DMS53 treated with DMSO at 0.1 percent for 48 hours (cell line): ENCODE measurements around the gene KRT37.
"Not testable (repeated sequence)": the region's sequence is repeated elsewhere in the genome, so short reads cannot be mapped to it uniquely, and the experiment has no call there.

Experiments
- DNase-seq: peaks from one replicate; lab custom pipeline; 2025; ENCODE audit not compliant: unreplicated experiment; lab: John Stamatoyannopoulos, UW

Gene KRT37

DNA sequence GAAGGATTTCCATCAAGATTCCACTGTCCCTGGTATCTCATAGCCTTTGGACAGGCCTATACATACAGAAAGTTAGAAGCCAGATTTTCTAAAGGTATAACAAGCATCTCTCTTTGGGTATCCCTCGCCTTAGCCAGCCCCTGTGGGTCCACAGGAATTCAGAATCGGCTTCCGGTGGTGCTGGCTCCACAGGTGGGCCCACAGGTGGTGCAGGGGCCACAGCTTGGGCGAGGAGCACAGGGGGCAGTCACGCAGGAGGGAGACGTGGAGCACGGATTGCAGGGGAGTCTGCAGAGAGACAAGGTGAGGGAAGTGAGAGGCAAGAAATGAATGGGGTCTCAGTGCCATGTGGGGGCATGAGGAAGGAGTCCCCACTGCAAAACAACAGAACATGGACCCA is 12.9 kb upstream of the KRT37 start:
- no peak for DNase-seq

DNA sequence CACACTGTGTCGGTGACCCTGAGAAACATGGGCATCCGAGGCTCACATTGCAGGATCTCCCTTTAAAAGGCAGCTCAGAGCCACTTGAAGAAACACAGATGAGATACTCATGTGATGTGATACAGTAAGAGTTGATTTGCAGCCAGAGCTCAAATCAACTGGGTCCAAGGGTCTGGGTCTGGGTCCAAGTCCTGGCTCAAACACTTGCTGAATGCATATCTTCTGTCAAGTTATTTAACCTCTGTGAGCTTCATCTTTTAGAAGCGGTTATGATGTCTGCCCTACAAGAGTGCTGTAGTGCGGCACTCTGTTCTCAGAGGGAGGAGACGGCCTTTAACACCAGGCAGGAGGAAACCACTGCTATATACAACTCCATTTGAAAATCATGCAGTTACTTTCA is 10.0 kb upstream of the KRT37 start:
- DNase-seq: no peak

DNA sequence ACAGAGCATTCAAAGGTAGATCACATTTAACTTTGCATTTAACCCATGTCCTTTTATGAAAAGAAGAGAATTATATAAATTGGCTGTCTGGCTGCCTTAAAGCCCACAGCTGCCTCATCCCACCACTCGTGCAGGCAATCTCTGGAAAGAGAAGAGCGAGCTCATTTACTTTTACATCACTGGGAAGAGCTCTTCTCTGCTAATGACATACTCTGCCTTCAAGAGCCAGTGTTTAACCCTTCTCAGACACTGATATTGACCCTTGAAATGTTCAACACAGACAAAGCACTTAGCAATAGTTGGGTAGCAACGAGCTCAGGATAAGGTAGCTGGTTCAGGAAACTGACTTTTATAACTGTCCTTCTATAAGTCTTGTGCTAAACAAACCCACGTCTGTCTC is 9.6 kb upstream of the KRT37 start:
- DNase-seq: no peak

DNA sequence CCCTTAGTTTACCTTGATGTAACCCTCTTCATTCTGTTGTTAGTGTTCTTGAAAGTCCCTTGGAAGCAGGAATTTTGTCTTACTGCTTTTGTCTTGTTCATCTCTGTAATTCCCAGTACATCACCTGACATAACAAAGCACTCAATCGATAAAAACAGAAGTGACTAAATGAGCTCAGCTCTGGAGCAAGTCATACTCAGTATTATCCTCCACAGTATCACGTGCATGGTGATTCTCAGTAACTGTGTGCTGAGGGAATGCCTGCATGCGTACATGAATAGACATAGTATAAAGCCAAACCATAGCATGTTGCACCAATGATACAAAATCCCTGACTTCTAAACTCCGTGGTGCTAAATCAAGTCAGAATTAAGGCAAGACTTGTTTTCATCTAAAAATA is 9.2 kb upstream of the KRT37 start:
- DNase-seq: no peak

DNA sequence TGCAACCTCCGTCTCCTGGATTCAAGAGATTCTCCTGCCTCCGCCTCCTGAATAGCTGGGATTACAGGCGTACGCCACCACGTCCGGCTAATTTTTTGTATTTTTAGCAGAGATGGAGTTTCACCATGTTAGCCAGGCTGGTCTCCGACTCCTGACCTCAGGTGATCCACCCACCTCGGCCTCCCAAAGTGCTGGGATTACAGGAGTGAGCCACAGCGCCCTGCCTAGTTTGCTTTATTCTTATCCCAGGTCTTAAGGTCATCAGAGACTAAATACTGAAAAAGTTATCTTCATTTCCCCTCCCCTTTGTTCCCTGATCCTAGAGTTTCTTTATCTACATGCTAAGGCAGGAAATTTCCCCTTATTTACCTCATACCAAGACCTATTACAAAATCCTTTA is 6.0 kb upstream of the KRT37 start:
- not testable (repeated sequence) for DNase-seq

DNA sequence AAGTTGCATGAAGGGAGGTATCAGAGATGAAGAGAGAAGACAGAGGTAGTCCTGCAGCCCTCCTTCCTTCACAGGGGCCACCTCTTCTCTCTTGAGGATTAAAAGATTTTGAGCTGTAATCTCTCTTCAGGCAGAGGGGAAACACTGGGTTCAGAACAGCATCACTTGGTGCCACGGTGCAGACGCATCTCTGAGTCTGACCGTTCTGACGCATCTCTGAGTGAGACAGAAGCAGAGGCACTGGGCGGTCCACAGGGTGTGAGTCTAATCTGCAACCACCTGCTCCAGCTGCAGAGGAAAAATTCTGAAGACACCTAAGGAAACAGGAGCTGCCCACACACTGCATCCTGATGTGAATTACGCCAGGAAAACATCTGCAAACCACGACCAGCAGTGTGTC is 5.3 kb upstream of the KRT37 start:
- DNase-seq: no peak

DNA sequence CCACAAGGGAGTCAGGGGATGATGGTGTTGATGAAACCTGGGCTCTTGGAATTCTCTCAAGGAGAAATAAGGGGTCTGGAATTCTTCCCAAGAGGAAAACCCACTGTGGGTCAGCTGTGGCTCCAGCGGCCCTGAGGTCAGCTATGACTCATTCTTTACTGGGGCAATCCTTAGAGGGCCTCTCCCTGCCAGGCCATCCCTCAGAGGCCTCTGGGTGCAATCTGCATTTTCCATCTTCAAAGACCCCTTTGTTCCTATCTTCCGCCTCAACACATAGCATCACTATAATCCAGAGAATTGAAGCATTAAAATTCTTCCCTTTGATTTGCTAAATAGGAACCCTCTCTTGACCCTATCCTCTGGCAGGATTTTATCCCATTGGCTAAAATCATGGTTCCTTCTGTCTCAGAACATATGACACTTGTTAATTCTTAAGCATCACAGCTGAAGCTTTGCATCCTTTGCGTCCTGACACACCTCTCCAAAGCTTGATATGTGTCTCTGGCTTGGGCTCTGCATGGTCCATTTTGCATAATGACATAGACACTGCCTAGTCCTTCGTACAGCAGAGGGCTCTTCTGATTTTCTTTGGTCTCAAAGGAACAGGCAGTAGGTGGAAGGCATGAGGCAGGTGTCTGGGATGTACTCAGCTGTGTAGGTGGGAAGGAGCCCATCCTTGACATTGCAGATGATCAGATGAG is 4.4 kb upstream of the KRT37 start:
- no peak for DNase-seq

DNA sequence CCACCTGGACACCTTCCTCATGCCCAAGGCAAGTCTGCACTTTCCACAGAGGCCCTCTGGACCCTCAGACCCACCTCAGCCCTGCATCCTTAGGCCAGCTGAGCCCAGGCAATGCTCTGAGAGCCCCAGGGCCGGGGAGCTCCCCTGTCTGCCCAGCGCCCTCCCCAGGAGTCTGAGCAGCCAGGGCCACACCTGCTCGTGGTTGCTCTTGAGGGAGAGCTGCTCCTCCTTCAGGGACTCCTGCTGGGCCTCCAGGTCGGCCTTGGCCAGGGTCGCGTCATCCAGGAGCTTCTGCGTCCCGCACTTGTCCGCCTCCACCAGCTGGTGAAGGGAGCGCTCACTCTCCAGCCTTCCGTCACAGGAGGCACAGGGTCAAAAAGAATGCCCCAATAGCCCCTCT is 1.8 kb downstream of the KRT37 start:
- not testable (repeated sequence) for DNase-seq

DNA sequence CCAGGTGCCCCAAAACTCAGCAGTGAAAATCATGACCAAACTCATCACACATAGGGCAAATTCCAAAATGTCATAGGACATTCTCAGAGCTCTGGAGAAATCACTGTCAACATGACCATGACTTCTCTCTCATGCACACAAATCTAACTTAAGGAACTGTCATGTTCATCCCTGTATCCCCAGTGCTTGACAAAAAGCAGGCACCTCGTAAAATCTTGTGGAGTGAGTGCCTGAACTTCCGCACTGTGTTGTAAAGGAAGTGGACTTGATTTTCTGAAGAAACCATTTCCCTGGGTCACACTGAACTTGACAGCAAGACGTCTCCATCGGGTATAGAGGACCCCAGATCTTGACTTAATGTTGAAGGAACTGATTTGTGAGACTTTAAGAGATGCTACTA is 2.8 kb downstream of the KRT37 start:
- DNase-seq: no peak

DNA sequence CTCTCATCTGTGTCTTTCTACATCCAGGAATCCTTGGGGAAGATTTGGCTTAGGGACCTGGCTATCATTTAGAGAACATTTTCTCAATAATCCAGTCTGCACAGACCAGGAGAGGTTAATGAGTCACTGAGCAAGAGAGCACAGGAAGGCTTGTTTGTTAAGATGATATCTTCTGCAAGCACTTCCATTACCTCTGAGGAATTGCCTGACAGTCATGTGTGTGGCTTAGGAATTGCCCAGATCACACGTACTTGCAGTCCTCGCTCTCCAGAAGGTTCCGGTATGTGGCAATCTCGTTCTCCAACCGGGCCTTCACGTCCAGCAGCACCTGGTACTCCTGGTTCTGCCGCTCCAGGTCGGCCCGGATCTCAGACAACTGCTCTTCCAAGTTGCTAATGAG is 3.3 kb downstream of the KRT37 start:
- no peak for DNase-seq

DNA sequence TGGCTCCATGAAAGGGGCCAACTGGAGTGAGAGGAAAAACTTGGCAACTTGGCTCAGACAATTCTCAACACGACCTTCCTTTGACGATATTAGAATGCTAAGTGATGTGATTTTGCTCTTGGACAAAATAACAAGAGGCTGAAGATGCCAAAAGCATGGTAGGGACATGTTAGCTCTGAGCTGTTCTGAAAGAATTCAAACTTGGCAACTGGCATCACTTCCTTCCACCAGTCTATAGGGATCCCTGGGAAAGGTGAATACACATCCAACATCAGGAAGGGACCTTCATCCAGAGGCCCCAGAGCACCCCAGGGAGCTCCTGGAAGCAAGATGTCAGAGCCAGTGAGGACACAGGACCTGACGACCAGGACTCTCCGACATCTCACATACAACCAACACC is 4.3 kb downstream of the KRT37 start:
- no peak for DNase-seq

DNA sequence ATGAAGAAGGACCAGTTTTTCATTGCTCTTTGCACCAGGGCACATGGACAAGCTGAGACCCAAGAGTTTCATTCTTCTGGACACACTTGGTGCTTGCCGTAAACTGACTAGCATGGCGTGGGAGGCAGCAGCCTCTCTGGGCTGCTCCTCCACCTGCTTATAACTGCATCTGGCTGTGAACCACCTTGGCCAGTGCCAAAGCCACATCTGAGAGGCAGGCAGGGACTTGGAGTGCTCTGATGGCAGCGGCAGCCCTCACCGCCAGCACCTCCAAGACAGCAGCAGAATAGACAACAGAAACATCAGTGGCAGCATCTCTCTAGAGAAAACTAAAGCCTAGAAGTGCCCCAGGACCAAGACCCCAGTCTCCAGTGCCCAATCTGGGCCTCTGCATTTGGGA is 4.7 kb downstream of the KRT37 start:
- no peak for DNase-seq

DNA sequence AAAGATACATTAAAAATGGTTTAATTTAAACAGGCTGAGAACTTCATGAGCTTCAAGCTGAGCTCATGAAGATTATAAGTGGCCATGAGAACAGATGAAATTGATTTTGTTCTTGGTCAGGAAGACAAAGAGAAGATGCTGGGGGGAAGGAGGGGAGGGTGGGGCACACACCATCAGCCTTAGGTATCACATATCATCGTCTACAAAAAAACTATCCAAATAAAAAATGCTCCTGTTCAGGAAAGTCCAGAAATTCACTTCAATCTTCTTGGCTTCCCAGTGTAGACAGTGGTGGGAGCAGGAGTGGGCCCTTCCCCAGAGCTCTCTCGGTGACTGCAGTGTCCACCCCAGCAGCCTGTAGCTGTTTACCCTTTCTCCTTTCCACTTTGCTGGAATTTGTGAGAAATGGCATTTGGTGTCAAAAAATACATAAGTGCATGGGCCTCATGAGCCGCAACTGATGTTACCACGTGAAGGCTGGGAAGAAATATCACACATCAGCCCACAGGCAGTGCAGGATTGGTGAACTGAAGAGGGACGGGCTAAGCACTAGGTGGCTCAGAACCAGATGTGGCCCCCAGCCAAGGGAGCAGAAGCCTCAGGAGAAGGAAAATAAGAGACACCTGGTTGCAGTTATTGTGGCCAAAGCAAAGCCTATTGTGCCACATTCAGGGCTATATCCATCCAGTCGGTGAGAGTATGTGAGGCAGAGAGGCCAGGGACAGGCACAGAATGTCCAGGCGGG is 6.1 kb downstream of the KRT37 start:
- no peak for DNase-seq

DNA sequence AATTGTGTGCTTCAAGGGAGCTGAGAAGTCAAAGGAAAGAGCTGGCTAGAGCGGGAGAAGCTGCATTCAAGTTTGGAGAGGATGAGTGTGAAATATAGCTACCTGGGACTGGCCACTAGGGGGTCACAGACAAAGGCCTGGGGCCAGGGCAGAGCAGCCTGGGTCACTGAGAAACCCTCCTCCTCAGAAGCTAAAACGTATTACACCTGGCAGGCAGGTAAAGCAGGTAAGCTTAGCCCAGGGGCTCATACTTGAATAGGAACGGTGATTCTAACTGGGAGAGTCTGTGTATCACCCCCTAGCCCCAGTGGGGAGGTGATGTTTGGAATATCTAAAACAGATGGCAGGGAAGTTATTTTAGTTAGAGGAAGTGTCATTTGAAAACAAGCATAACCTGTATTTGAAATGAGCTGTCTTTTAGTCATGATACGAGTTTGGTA is 6.8 kb downstream of the KRT37 start:
- DNase-seq: no peak

DNA sequence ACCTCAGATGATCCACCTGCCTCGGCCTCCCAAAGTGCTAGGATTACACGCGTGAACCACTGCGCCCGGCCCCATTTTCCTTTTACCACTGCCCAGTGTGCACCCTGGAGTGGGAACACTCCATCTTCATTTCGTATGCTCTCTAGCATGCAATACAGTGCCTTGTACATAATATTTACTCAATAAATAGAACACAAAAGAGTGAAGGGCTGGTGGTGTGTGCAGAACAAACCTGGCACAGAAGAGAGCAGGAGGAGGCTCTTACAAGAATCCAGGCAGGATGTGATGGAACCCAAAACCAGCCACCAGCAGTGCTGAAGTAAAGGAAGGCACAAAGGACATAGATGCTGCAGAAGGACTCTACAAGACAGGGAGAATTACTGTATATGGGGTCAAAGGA is 7.3 kb downstream of the KRT37 start:
- peak; percentile 12 for DNase-seq

DNA sequence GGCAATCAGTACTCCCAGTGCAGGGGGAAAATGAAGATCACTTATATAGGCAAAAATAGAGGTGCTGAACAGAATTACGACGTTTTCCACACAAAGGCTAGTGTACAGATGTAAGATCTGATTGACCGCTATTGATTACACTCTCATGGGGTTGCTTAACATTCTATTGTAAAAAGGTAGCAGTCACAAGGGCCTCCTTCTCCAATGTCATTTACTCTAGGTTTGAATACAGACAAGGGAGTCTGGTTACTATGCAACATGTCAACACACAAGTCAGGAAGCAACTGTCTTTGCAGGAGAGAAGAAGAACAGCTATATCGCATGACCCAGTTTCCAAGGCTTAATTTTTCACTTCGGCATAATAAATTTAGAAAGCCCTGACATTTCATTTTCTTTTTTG is 7.9 kb downstream of the KRT37 start:
- no peak for DNase-seq

DNA sequence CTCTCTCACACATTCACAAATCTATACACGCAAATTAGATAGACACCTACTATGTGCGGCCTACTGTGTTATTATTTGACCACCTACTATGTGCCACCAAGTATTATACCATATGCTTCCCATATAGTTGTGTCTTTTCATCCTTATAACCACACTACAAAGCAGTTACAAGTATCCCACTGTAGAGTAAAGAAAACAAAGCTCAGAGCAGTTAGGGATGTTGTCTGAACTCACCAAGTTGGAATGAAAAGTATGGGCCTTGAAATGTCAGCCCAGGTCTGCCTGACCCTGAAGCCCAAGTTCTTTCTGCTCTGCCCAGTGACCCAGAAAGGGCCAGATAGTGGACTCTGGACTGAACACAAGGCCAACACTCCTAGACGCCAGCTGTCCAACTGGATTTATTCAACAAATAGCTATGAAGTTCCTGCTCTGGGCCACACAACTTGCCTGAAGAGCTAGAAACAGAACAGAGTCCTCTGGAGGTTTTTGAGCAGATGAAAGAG is 8.5 kb downstream of the KRT37 start:
- DNase-seq: no peak

DNA sequence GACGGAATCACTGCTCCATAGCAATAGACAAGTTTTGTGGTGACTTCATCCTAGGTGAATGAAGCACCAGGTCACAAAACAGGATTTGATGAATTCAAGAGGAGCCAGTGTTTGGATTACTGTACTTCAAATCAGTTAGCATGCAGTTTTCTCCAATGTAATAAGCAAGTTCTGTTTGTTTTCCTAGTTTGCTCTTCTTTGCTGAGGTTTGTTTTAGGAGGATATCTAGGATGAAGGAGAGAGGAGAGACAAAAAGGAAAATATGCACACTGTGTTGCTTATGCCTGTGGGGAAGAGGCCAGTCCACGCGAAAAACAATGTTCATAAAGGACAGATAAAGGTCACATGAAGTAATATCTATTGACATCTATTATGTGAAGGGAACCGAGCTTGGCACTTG is 9.0 kb downstream of the KRT37 start:
- peak; percentile 8 for DNase-seq

DNA sequence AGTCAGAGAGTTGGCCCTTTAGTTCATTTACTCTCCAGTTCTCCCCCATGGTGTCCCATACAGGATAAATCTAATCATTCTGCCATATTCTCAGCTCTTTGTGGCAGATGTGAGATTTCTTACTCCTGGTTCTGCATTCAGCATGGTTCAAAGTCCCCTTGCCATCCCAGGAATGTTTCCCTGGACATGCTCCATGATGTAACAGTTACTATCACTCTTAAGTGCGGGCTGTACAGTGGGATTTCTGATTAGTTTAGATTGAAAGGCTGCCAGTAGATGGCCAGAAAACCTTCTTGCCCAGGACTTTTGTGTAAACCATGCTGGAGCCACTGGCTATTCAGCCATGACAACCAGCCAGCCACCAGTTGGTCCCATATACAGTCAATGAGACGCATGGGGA is 10.4 kb downstream of the KRT37 start:
- no peak for DNase-seq

DNA sequence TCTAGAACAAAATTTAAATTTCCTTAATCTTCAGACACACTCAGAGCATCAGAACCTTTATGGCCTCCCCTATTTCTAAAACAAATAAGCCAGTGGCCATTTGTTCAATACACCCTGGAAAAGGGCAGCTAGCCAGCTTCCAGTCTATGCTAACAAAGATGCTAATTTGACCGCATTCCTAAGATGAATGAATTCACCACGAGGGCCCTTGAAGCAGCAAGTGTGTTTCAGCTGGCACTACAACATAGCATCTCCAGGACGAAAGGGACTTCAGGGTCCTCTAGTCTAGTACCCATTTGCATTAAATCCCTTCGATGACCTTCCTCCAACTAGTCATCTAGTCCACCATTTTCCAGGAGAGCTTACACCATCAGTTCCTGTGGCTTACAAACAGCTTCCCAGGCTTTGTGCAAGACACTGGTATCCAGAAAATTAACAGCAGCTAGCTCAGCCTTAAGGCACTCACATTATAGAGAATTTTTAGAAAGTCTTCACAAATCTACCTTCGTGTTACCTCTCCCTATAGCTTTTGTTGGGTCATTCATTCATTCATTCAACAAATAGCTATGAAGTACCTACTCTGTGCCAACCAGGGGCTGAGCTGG is 10.9 kb downstream of the KRT37 start:
- DNase-seq: no peak

DNA sequence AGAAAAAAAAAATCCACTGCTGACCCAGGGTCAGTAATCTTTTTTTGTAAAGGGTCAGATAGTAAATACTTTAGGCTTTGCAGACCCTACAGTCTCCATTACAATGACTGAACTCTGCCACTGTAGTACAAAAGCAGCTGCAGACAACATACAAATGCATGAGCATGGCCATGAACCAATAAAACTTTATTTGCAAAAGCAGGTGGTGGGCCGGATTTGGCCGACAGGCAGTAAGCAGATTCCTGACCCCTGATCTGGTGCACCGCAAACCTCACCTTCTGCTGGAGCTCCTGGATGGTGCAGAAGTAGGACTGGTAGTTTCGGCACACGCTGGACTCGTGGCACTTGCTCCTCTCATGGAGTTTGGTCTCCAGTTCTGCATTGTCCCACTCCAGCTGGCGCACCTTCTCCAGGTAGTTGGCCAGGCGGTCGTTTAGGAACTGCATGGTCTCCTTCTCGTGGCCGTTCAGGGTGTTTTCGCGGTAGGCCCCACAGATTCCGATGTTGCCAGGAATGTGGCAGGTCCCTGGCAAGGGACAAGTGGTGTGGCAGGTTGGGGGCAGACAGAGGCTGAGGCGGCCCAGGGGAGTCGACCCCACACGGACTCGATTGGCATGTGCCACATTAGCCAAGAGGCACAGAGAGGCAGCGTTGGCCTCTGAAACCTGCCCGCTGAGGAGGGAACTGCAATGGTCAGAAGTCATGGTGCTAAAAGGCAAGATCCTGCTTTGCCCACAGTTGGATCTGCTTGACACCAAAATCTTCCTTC is 13.1 kb downstream of the KRT37 start:
- no peak for DNase-seq
